WERI-Rb-1 (cell line): ENCODE measurements around the gene PLEKHG7.

Source experiments
- DNase-seq: peaks from one replicate; pipeline ENCODE4 v3.0.0-alpha.2; 2020
- H3K27ac ChIP-seq: fragments of 250-450 bp; sonication (Bioruptor Pico); 2 replicates; pipeline ENCODE4 v1.5.1; 2020; ENCODE audit warnings: mild to moderate bottlenecking, moderate library complexity
- H3K27me3 ChIP-seq: fragments of 250-450 bp; sonication (Bioruptor Pico); 2 replicates; pipeline ENCODE4 v1.5.1; 2021; ENCODE audit warnings: mild to moderate bottlenecking, low read depth, moderate library complexity; ENCODE audit not compliant: insufficient read depth, severe bottlenecking
- H3K36me3 ChIP-seq: fragments of 250-450 bp; sonication (Bioruptor Pico); 2 replicates; pipeline ENCODE4 v1.5.1; 2020; ENCODE audit warnings: mild to moderate bottlenecking, moderate library complexity
- H3K4me3 ChIP-seq: 2 replicates; pipeline ENCODE4 v1.5.1; 2011; ENCODE audit warnings: low read depth, mild to moderate bottlenecking, control low read depth, low read length
- H3K9me3 ChIP-seq: fragments of 250-450 bp; sonication (Bioruptor Pico); 2 replicates; pipeline ENCODE4 v1.5.1; 2021; ENCODE audit warnings: mild to moderate bottlenecking, moderate library complexity; ENCODE audit not compliant: severe bottlenecking
- CTCF ChIP-seq: IDR thresholded peaks from 2 replicates; pipeline ENCODE4 v1.5.1; 2011; ENCODE audit warnings: low read depth, mild to moderate bottlenecking, control low read depth, inconsistent platforms, low read length

PLEKHG7 gene

GRCh38 chr12:92802906-92803305 is 100.1 kb downstream of the PLEKHG7 start:
- peaks cover 11% of the 10 kb centered on the region for H3K36me3 ChIP-seq
- H3K9me3 ChIP-seq: no peaks in the 10 kb centered on the region
- no peak for TF ChIP-seq CTCF
- no peak for DNase-seq
- no peak overlapping the region for H3K4me3 ChIP-seq
- no peak overlapping the region for H3K27ac ChIP-seq
- H3K27me3 ChIP-seq: no peaks in the 10 kb centered on the region

- H3K36me3 ChIP-seq: peaks cover 16% of the 10 kb centered on the region
- H3K27me3 ChIP-seq: no peaks in the 10 kb centered on the region
- H3K27ac ChIP-seq: no peak overlapping the region
- TF ChIP-seq CTCF: no peak
- no peak for DNase-seq
- H3K9me3 ChIP-seq: no peaks in the 10 kb centered on the region
- no peak overlapping the region for H3K4me3 ChIP-seq
Measured at GRCh38 chr12:92803903-92804302, 101.1 kb downstream of the PLEKHG7 start.

- H3K27me3 ChIP-seq: no peaks in the 10 kb centered on the region
- DNase-seq: no peak
- H3K9me3 ChIP-seq: no peaks in the 10 kb centered on the region
- no peak for TF ChIP-seq CTCF
- H3K27ac ChIP-seq: no peak overlapping the region
- peaks cover 16% of the 10 kb centered on the region for H3K36me3 ChIP-seq
- H3K4me3 ChIP-seq: no peak overlapping the region
Measured at GRCh38 chr12:92810370-92810769, 107.6 kb downstream of the PLEKHG7 start.

- Histone ChIP-seq H3K27ac (no peak overlapping the region), H3K36me3 (peaks cover 5% of the 10 kb centered on the region)
- DNase-seq: no peak
Measured at GRCh38 chr12:92814584-92814983, 111.8 kb downstream of the PLEKHG7 start.

GRCh38 chr12:92821142-92821541 is 118.4 kb downstream of the PLEKHG7 start:
- no peak for TF ChIP-seq CTCF
- H3K9me3 ChIP-seq: no peaks in the 10 kb centered on the region
- H3K27me3 ChIP-seq: no peaks in the 10 kb centered on the region
- H3K36me3 ChIP-seq: peaks cover 4% of the 10 kb centered on the region
- DNase-seq: no peak
- H3K4me3 ChIP-seq: no peak overlapping the region
- no peak overlapping the region for H3K27ac ChIP-seq

More at GRCh38 chr12:92814584-92814983, 111.8 kb downstream of the PLEKHG7 start:
- Histone ChIP-seq H3K4me3 (no peak overlapping the region), H3K9me3 (no peaks in the 10 kb centered on the region), H3K27me3 (no peaks in the 10 kb centered on the region)
- TF ChIP-seq CTCF: no peak
